ENCODE results near the gene IGSF8. TPM values are rescaled to one million over a fixed set of nuclear protein-coding genes. Genes with fewer than 3 reads are reported as not detected.

Gene IGSF8
- total RNA-seq, 1 donor from 2014 or later = 35.9 TPM

DNA sequence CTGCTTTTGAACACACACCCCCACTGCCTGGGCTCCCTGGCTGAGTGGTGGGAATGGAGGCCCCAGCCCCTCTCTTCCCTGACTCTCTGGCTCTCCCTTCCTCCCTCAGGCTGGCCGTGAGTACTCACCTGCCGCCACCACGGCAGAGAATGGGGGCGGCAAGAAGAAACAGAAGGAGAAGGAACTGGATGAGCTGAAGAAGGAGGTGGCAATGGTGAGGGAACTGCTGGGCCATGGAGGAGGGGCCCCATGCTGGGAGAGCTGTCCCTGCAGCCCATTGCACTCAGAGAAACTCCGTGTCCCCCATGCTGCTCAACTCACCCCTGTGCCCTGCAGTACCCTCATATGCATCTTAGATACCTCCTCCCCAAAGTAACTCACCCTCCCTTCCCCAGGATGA lies 22.4 kb upstream of the IGSF8 start:
- intact Hi-C loops (cut with DNase I) = no loop called here
- no peak for ATAC-seq
- H3K27me3 ChIP-seq (ENCODE audit: low read depth) = peaks cover 5% of the 10 kb centered on the region

DNA sequence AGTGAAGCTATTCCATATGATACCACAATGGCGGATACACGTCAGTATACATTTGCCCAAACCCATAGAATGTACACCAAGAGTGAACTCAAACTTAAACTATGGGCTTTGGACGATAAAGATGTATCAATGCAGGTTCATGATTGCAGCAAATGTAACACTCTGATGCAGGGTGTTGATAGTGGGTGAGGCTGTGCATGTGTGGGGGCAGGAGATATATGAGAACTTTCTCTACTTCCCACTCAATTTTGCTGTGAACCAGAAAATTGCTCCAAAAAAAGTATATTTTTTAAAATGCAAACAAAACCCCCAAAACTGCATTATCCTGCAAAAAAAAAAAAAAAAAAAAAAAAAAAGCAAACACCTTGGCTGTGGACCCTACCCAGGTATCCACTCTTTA lies 20.5 kb upstream of the IGSF8 start:
- Histone ChIP-seq H3K4me1 (no peaks in the 10 kb centered on the region), H3K27me3 (ENCODE audit: low read depth) (peaks cover 5% of the 10 kb centered on the region), H3K4me3 (no peak overlapping the region), H3K9me3 (no peaks in the 10 kb centered on the region), H3K27ac (no peak overlapping the region), H3K36me3 (no peaks in the 10 kb centered on the region)
- DNase-seq (no peak), ATAC-seq (no peak)
- TF ChIP-seq, protein P1, sequence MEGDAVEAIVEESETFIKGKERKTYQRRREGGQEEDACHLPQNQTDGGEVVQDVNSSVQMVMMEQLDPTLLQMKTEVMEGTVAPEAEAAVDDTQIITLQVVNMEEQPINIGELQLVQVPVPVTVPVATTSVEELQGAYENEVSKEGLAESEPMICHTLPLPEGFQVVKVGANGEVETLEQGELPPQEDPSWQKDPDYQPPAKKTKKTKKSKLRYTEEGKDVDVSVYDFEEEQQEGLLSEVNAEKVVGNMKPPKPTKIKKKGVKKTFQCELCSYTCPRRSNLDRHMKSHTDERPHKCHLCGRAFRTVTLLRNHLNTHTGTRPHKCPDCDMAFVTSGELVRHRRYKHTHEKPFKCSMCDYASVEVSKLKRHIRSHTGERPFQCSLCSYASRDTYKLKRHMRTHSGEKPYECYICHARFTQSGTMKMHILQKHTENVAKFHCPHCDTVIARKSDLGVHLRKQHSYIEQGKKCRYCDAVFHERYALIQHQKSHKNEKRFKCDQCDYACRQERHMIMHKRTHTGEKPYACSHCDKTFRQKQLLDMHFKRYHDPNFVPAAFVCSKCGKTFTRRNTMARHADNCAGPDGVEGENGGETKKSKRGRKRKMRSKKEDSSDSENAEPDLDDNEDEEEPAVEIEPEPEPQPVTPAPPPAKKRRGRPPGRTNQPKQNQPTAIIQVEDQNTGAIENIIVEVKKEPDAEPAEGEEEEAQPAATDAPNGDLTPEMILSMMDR (IDR thresholded peaks at IDR 0.05) = no peak
- intact Hi-C loops (cut with DNase I) = no loop called here

More for the DNA sequence above, 22.4 kb upstream of the IGSF8 start:
- peaks cover 5% of the 10 kb centered on the region for H3K4me1 ChIP-seq
- H3K36me3 ChIP-seq = no peaks in the 10 kb centered on the region
- no peak overlapping the region for H3K4me3 ChIP-seq
- no peak for DNase-seq
- TF ChIP-seq, protein P1 (IDR thresholded peaks at IDR 0.05) = no peak
- H3K9me3 ChIP-seq = no peaks in the 10 kb centered on the region
- no peak overlapping the region for H3K27ac ChIP-seq

DNA sequence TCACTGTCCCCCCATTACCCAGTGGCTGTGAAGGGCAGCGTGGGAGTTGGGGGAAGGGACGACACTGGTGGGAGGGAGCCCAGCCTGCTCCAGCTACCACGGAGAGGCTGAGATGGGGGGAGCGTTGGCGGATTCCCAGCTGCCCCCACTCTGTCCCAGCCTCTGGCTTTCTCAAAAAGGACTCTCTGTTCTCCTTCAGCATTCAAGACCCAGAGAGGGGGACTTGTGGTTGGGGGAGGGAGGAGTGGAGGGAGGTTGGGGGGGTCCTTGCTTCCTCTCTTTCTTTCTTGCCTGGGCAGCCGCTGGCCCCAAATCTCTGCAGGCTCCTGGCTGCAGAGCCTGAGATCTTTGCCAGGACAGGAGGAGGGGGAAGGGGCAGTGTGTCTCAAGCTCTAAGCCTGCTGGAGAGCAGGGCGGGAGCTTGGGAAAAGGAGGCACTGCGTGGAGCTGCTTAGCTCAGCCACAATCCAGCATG lies 19.3 kb upstream of the IGSF8 start:
- intact Hi-C loops (cut with DNase I) = no loop called here
- H3K4me1 ChIP-seq = no peaks in the 10 kb centered on the region
- no peaks in the 10 kb centered on the region for H3K9me3 ChIP-seq
- peak in 1 of 2 donors; percentile 53 for ATAC-seq
- peaks cover 5% of the 10 kb centered on the region for H3K27me3 ChIP-seq (ENCODE audit: low read depth)
- no peak overlapping the region for H3K4me3 ChIP-seq
- TF ChIP-seq, protein P1 (IDR thresholded peaks at IDR 0.05) = no peak
- no peak overlapping the region for H3K27ac ChIP-seq
- DNase-seq = no peak
- H3K36me3 ChIP-seq = no peaks in the 10 kb centered on the region

DNA sequence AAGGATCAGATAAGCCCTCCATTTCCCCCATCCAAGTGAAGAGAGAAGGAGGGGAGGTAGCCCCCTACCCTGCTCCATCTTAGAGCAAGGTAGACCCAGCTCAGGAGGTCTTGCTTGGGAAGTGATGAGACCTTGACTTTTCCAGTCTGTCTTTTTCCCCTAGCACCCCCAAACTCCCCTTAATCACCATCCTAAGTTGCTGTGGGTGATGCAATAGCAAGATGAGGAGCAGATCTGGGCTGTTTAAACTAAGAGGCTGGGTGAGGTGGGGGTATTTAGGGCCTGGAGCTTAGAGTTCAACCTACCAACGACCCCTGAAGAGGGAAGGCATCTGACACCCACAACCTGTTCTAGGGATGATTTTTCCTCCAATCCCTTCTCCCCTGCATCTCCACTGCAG lies 18.9 kb upstream of the IGSF8 start:
- TF ChIP-seq, protein P1 (IDR thresholded peaks at IDR 0.05) = no peak
- no peak for ATAC-seq
- no peak overlapping the region for H3K27ac ChIP-seq
- H3K4me3 ChIP-seq = no peak overlapping the region
- H3K9me3 ChIP-seq = no peaks in the 10 kb centered on the region
- peaks cover 5% of the 10 kb centered on the region for H3K27me3 ChIP-seq (ENCODE audit: low read depth)
- DNase-seq = no peak
- intact Hi-C loops (cut with DNase I) = no loop called here
- no peaks in the 10 kb centered on the region for H3K36me3 ChIP-seq
- H3K4me1 ChIP-seq = no peaks in the 10 kb centered on the region

DNA sequence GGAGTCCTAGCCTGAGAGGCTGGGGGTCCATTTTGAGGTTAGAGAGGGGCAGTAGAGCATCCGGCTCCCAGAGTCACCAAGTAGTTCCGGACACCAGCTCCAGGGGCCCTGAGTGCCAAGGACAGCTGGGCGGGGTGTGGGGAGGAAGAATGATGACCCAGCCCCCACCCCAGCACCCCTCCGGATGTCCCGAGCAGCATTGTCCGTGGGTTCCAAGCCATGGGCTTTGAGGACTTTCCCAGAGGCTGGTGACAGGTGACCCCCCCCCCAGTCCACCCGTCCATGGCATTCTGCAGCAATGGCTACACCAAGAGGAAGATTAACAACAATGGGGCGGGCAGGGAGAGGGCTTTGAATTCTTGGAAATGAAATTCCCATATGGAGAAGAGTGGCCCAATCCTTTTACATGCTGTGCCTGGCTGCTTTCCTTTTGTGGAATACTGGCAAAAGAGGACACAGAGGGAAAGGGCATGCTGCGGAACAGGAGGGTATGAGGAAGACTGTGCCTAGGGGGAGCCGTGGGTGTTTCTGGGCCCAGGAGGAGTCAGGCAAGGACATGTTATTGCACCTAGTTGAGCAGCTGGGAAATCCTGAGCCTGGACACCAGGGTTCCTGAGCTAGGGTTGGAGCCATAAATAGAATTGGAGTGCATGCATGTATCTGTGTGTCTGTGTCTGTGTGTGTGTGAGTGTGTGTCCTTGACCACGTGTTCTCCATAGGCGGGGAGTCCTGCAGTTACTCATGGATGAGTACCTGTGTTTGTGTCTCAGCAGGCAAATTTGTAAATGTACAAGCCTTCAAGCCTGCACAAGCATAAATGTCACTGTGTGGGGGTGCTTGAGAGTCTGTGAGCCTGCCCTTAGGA lies 18.1 kb upstream of the IGSF8 start:
- intact Hi-C loops (cut with DNase I) = no loop called here
- no peak for ATAC-seq
- Histone ChIP-seq H3K4me3 (peak overlapping the region; percentile 1), H3K27ac (no peak overlapping the region), H3K4me1 (no peaks in the 10 kb centered on the region), H3K36me3 (no peaks in the 10 kb centered on the region), H3K9me3 (no peaks in the 10 kb centered on the region), H3K27me3 (ENCODE audit: low read depth) (peaks cover 5% of the 10 kb centered on the region)
- TF ChIP-seq, protein P1 (IDR thresholded peaks at IDR 0.05) = no peak
- no peak for DNase-seq

Measured in lower lobe of right lung (tissue), 2 donors.